Measurements from ENCODE around the gene LTBP1. TPM values are rescaled to one million over a fixed set of nuclear protein-coding genes. Genes with fewer than 3 reads are reported as not detected.
"Not testable (repeated sequence)": the region's sequence is repeated elsewhere in the genome, so short reads cannot be mapped to it uniquely, and the experiment has no call there.

LTBP1 gene
- polyA plus RNA-seq, 2 of the 4 experiments (the other 2 are of a cell fraction) = 23.8 to 30.4 TPM

DNA sequence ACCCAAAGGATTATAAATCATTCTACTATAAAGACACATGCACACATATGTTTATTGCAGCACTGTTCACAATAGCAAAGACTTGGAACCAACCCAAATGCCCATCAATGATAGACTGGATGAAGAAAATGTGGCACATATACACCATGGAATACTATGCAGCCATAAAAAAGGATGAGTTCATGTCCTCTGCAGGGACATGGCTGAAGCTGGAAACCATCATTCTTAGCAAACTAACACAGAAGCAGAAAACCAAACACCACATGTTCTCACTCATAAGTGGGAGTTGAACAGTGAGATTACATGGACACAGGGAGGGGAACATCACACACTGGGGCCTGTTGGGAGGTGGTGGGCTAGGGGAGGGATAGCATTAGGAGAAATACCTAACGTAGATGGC, 288.8 kb downstream of the LTBP1 start:
- 92% methylated on average over 1 of the region's 1 CpG for WGBS (ENCODE audit: missing lambda C conversion rate)
- ATAC-seq; POLR2A ChIA-PET; H3K9me3 ChIP-seq; DNase-seq (ENCODE audit: low read depth in 1 of 2, low spot score in 1 of 2); H3K4me3 ChIP-seq; FAIRE-seq; CTCF ChIA-PET; H3K4me2 ChIP-seq: not testable (repeated sequence)
- TF ChIP-seq KDM1A (IDR thresholded peaks at IDR 0.05; ENCODE audit: low read depth) = peak; percentile 53; the same call in 1 of the 2 replicates
- peak overlapping the region; percentile 82 to 88; a peak in 3 of 6 replicates for H3K27ac ChIP-seq
- H3K4me1 ChIP-seq = peaks cover 58% of the 10 kb centered on the region

DNA sequence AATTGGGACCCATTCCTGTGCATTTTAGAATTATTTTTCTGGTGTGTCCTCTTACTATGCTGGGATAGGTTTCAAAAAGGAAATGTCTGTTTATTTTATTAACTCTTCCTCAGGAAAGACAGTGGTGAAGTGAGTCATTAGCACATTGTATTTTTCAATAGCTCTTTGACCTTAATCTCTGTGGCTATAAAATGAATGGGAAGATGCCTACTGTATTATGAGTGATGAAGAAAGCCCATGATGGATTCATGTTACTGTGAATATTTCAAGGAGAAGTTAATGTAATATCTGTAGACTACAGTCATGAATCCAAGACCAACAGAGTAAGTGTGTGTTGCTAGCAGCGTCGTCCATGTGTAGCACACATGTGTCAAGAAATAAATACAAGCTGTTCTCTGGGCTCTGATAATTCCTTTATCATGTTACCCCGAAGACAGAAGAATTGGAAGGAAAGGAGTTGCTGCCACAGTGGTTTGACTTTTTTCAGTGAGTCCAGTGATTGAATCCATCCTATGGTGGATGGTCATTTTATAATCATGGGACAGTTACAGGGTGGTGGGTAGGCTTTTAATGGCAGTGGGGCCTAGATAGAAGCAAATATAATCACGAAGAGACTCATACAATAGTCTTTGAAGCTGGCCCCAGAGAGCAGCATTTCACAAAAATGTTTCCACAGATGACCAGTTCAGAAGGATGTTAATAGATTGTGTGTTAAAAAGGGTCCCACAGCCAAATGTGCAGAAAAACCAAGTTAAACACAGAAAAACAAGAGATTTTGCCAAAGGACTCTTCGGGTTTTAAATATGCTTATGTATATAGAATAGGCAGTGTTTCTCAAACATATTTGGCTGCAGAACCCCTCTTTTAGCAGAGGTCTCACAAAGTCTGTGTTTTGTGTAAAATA, 290.0 kb downstream of the LTBP1 start:
- DNase-seq (ENCODE audit: low read depth in 1 of 2, low spot score in 1 of 2) (no peak), FAIRE-seq (peak; percentile 84), ATAC-seq (no peak; a peak in 2 of 6 replicates)
- Histone ChIP-seq H3K4me2 (peak overlapping the region; percentile 34), H3K4me3 (no peak overlapping the region), H3K9me3 (peaks cover 3% of the 10 kb centered on the region; the same call in 1 of the 3 replicates), H3K27ac (peak overlapping the region; percentile 82 to 88), H3K4me1 (peaks cover 49% of the 10 kb centered on the region)
- WGBS (ENCODE audit: missing lambda C conversion rate) = 82% methylated on average over 5 of the region's 5 CpGs
- ChIA-PET CTCF (interaction anchor here (0.9 to 1.0 kb wide), 2 partner anchors 17 to 203 kb away, joined by 3 to 4 read pairs; no protein-coding TSS in a partner anchor), POLR2A (no interaction called here)
- TF ChIP-seq RAD21 (conservative IDR thresholded peaks at IDR 0.05 in 1 of 2, IDR thresholded peaks at IDR 0.05 in 1 of 2) (no peak), JUNB (IDR thresholded peaks at IDR 0.05) (peak; percentile 34; the same call in 1 of the 2 replicates), FOSL2 (IDR thresholded peaks at IDR 0.05) (0 out of 2 replicates have a peak, but pooled peaks have one; percentile 16), FOSL2 (CRISPR knock-in tag; IDR thresholded peaks at IDR 0.05) (peak; percentile 62), EP300 (IDR thresholded peaks at IDR 0.05) (no peak)
- TF ChIP-seq, protein P1, sequence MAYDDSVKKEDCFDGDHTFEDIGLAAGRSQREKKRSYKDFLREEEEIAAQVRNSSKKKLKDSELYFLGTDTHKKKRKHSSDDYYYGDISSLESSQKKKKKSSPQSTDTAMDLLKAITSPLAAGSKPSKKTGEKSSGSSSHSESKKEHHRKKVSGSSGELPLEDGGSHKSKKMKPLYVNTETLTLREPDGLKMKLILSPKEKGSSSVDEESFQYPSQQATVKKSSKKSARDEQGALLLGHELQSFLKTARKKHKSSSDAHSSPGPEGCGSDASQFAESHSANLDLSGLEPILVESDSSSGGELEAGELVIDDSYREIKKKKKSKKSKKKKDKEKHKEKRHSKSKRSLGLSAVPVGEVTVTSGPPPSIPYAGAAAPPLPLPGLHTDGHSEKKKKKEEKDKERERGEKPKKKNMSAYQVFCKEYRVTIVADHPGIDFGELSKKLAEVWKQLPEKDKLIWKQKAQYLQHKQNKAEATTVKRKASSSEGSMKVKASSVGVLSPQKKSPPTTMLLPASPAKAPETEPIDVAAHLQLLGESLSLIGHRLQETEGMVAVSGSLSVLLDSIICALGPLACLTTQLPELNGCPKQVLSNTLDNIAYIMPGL (CRISPR knock-in tag; IDR thresholded peaks at IDR 0.05; ENCODE audit: borderline replicate concordance) = no peak
- TF ChIP-seq, protein P2, sequence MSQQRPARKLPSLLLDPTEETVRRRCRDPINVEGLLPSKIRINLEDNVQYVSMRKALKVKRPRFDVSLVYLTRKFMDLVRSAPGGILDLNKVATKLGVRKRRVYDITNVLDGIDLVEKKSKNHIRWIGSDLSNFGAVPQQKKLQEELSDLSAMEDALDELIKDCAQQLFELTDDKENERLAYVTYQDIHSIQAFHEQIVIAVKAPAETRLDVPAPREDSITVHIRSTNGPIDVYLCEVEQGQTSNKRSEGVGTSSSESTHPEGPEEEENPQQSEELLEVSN (IDR thresholded peaks at IDR 0.05; ENCODE audit: borderline replicate concordance, low read depth) = no peak

DNA sequence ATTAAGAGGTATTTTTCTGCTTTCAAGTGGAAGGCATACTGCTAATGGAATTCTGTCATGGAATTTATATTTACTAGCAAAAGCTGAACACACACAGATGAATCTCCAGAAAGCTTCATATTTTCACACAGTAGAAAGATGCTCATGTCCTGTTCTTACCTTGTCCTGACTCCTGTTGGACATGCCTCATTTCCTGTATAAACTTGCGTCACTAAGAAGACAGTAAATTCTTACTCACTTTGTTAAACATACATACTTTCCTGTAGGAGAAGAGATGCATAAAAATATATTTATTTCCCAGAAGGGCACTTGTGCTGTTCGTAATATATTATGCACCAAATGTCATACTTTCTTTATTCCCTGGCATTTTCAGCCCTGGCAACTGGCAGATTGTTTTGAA, 291.4 kb downstream of the LTBP1 start:
- ATAC-seq = peak; percentile 82 to 91
- DNase-seq (ENCODE audit: low read depth in 1 of 2, low spot score in 1 of 2) = peak in 1 of 2 experiments; percentile 88
- Histone ChIP-seq H3K4me1 (peaks cover 56% of the 10 kb centered on the region), H3K27ac (peak overlapping the region; percentile 82 to 88), H3K4me2 (peak overlapping the region; percentile 67), H3K4me3 (no peak overlapping the region), H3K9me3 (peaks cover 3% of the 10 kb centered on the region; the same call in 1 of the 3 replicates)
- WGBS (ENCODE audit: missing lambda C conversion rate) = 7% methylated on average over 2 of the region's 2 CpGs
- CTCF ChIA-PET = interaction anchor here (0.9 to 1.2 kb wide), 2 partner anchors 8 to 16 kb away, joined by 3 read pairs; no protein-coding TSS in a partner anchor
- no peak for FAIRE-seq
- POLR2A ChIA-PET = no interaction called here
- no peak for TF ChIP-seq NPAS2 (CRISPR knock-in tag; IDR thresholded peaks at IDR 0.05; ENCODE audit: borderline replicate concordance)
- TF ChIP-seq, protein P3, sequence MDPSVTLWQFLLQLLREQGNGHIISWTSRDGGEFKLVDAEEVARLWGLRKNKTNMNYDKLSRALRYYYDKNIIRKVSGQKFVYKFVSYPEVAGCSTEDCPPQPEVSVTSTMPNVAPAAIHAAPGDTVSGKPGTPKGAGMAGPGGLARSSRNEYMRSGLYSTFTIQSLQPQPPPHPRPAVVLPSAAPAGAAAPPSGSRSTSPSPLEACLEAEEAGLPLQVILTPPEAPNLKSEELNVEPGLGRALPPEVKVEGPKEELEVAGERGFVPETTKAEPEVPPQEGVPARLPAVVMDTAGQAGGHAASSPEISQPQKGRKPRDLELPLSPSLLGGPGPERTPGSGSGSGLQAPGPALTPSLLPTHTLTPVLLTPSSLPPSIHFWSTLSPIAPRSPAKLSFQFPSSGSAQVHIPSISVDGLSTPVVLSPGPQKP (IDR thresholded peaks at IDR 0.05; ENCODE audit: low read depth, low read length) = no peak
- no peak for TF ChIP-seq SREBF2 (IDR thresholded peaks at IDR 0.05)
- TF ChIP-seq RNF2 (IDR thresholded peaks at IDR 0.05; ENCODE audit: borderline replicate concordance, low read depth) = no peak
- TF ChIP-seq, protein P4, sequence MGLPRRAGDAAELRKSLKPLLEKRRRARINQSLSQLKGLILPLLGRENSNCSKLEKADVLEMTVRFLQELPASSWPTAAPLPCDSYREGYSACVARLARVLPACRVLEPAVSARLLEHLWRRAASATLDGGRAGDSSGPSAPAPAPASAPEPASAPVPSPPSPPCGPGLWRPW (IDR thresholded peaks at IDR 0.05) = no peak
- TF ChIP-seq, protein P5, sequence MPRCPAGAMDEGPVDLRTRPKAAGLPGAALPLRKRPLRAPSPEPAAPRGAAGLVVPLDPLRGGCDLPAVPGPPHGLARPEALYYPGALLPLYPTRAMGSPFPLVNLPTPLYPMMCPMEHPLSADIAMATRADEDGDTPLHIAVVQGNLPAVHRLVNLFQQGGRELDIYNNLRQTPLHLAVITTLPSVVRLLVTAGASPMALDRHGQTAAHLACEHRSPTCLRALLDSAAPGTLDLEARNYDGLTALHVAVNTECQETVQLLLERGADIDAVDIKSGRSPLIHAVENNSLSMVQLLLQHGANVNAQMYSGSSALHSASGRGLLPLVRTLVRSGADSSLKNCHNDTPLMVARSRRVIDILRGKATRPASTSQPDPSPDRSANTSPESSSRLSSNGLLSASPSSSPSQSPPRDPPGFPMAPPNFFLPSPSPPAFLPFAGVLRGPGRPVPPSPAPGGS (IDR thresholded peaks at IDR 0.05) = no peak
- TF ChIP-seq MYC (IDR thresholded peaks at IDR 0.05; ENCODE audit: borderline replicate concordance, low read length) = 0 out of 2 replicates have a peak, but pooled peaks have one; percentile 30
- TF ChIP-seq ESRRA (IDR thresholded peaks at IDR 0.05; ENCODE audit: borderline replicate concordance, low read length) = no peak
- TF ChIP-seq, protein P2 (IDR thresholded peaks at IDR 0.05; ENCODE audit: borderline replicate concordance, low read depth) = no peak
- no peak for TF ChIP-seq SMC3 (IDR thresholded peaks at IDR 0.05)
- TF ChIP-seq EP300 (IDR thresholded peaks at IDR 0.05) = peak; percentile 51 to 62; a peak in 2 of 5 replicates
- 0 out of 2 replicates have a peak, but pooled peaks have one; percentile 69 for TF ChIP-seq HOXB5 (CRISPR knock-in tag; IDR thresholded peaks at IDR 0.05)
- TF ChIP-seq FOSL2 (IDR thresholded peaks at IDR 0.05) = peak; percentile 34; the same call in 1 of the 2 replicates
- peak; percentile 87 for TF ChIP-seq FOSL2 (CRISPR knock-in tag; IDR thresholded peaks at IDR 0.05)
- 0 out of 5 replicates have a peak, but pooled peaks of 1 of the 2 experiments have one; percentile 38 for TF ChIP-seq JUN (IDR thresholded peaks at IDR 0.05)
